Caco-2 (cell line): ENCODE data around the gene PCBP3. TPM values are rescaled to one million over a fixed set of nuclear protein-coding genes. Genes with fewer than 3 reads are reported as not detected.

Experiments
- BruUV-seq: library from RNA; stranded (reverse); fragments of 400-500 nt; replicated peaks from 2 replicates; lab custom pipeline; 2021; lab: Mats Ljungman, UMichigan
- CTCF ChIA-PET: fragments of 300-600 bp; sonication (Branson Sonifier 250); formaldehyde crosslinking; loops from one replicate; lab custom pipeline; 2022; ENCODE audit warnings: antibody characterized with exemption; lab: Charles Lee
- POLR2A ChIA-PET: fragments of 300-600 bp; sonication (Branson Sonifier 250); formaldehyde crosslinking; loops from one replicate; lab custom pipeline; 2022; ENCODE audit warnings: antibody characterized with exemption; lab: Charles Lee
- DNase-seq, 2 experiments: peaks; one replicate each; pipeline versions ENCODE4 v3.0.0 to v3.0.0-alpha.2; 2020 to 2022
- H3K27me3 ChIP-seq: replicated peaks from 2 replicates; pipeline ENCODE4 v1.6.0; 2011; ENCODE audit warnings: low read length; ENCODE audit not compliant: control insufficient read depth, insufficient read depth
- H3K36me3 ChIP-seq: 2 replicates; pipeline ENCODE4 v1.5.1; 2011; ENCODE audit warnings: low read length; ENCODE audit not compliant: control insufficient read depth, insufficient read depth
- H3K4me1 ChIP-seq: fragments of 250-450 bp; sonication (Bioruptor Pico); 2 replicates; pipeline ENCODE4 v1.5.1; 2020; ENCODE audit warnings: mild to moderate bottlenecking
- H3K4me3 ChIP-seq: 2 replicates; pipeline ENCODE4 v1.5.1; 2011; ENCODE audit warnings: low read depth, mild to moderate bottlenecking, control low read depth, low read length
- H3K9me3 ChIP-seq: fragments of 250-450 bp; sonication (Bioruptor Pico); 2 replicates; pipeline ENCODE4 v1.5.1; 2020; ENCODE audit warnings: mild to moderate bottlenecking, moderate library complexity
- H3K27ac Mint-ChIP-seq: one replicate; pipeline ENCODE4 v1.8.0; 2022; ENCODE audit warnings: mixed read lengths; ENCODE audit not compliant: unreplicated experiment
- H3K27me3 Mint-ChIP-seq: one replicate; pipeline ENCODE4 v1.8.0; 2022; ENCODE audit warnings: mixed read lengths; ENCODE audit not compliant: insufficient read depth, unreplicated experiment
- H3K36me3 Mint-ChIP-seq: one replicate; pipeline ENCODE4 v1.8.0; 2022; ENCODE audit warnings: mild to moderate bottlenecking, mixed read lengths; ENCODE audit not compliant: insufficient read depth, unreplicated experiment
- H3K4me1 Mint-ChIP-seq: one replicate; pipeline ENCODE4 v1.8.0; 2022; ENCODE audit warnings: low read depth, mixed read lengths; ENCODE audit not compliant: unreplicated experiment
- H3K4me3 Mint-ChIP-seq: one replicate; pipeline ENCODE4 v1.8.0; 2022; ENCODE audit warnings: mild to moderate bottlenecking, moderate library complexity, mixed read lengths; ENCODE audit not compliant: unreplicated experiment
- H3K9me3 Mint-ChIP-seq: one replicate; pipeline ENCODE4 v1.8.0; 2022; ENCODE audit warnings: mixed read lengths; ENCODE audit not compliant: unreplicated experiment
- intact Hi-C: fragments of 100-400 bp; cut with micrococcal nuclease; formaldehyde crosslinking; loops from one replicate; pipeline ENCODE4 v1.10.0; 2022; ENCODE audit not compliant: unreplicated experiment
- total RNA-seq: library from RNA; stranded (reverse); gene quantifications from 2 replicates; pipeline ENCODE4 v1.2.3, GENCODE V29; 2022
- TF ChIP-seq, protein P1 (sequence below), 2 experiments: fragments of 200-600 bp in 1 of 2; IDR thresholded peaks; 1 replicate in 1 of 2; 2 replicates in 1 of 2; pipeline versions ENCODE4 v1.5.1 to v1.8.0; 2011 to 2022; ENCODE audit warnings: antibody characterized with exemption in 1 of 2, control low read depth in 1 of 2, inconsistent platforms in 1 of 2, low read depth in 1 of 2, low read length in 1 of 2, mild to moderate bottlenecking in 1 of 2, moderate library complexity in 1 of 2; ENCODE audit not compliant: insufficient read depth in 1 of 2, severe bottlenecking in 1 of 2, unreplicated experiment in 1 of 2

The PCBP3 gene
- total RNA-seq, 1 experiment from 2014 or later = 0.75 TPM

DNA sequence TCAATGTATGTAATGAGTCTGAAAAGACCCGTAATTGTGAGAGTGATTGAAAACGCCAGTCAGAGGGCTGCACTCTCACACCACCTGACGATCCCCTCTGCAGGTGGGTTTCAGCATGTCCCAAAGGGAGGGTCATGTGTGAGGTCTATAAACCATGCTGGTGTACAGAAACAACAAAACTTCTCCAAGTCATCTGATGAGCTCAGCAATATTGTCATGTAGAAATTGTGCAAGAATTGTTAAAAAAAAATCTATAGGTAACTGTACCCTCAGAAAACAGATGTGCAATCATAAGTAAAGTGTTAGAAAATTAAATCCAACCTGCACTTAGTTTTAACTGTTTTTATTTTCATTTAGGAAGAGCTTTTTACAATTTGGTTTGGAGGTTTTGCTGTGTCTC, 152.5 kb downstream of the PCBP3 start:
- BruUV-seq = no TSS peak

DNA sequence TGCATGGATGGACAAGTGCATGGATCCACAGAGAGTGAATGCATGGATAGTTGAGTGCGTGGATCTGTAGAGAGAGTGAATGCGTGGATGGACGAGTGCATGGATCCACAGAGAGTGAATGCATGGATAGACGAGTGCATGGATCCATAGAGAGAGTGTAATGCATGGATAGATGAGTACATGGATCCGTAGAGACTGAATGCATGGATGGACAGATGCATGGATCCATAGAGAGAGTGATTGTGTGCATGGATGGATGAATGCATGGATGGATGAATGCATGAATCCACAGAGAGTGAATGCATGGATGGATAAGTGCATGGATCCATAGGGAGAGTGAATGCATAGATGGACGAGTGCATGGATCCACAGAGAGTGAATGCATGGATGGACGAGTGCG, 153.8 kb downstream of the PCBP3 start:
- ChIA-PET POLR2A (no interaction called here), CTCF (no interaction called here)
- H3K27me3 Mint-ChIP-seq = peaks cover 8% of the 10 kb centered on the region
- H3K27me3 ChIP-seq = no peaks in the 10 kb centered on the region
- H3K4me3 ChIP-seq = no peak overlapping the region
- H3K9me3 Mint-ChIP-seq = no peaks in the 10 kb centered on the region
- H3K4me3 Mint-ChIP-seq = no peak overlapping the region
- H3K4me1 ChIP-seq = peaks cover 6% of the 10 kb centered on the region; the same call in 1 of the 2 replicates
- no peak overlapping the region for H3K27ac Mint-ChIP-seq
- H3K36me3 Mint-ChIP-seq = no peaks in the 10 kb centered on the region
- intact Hi-C loops = no loop called here
- BruUV-seq = no TSS peak
- TF ChIP-seq, protein P1, sequence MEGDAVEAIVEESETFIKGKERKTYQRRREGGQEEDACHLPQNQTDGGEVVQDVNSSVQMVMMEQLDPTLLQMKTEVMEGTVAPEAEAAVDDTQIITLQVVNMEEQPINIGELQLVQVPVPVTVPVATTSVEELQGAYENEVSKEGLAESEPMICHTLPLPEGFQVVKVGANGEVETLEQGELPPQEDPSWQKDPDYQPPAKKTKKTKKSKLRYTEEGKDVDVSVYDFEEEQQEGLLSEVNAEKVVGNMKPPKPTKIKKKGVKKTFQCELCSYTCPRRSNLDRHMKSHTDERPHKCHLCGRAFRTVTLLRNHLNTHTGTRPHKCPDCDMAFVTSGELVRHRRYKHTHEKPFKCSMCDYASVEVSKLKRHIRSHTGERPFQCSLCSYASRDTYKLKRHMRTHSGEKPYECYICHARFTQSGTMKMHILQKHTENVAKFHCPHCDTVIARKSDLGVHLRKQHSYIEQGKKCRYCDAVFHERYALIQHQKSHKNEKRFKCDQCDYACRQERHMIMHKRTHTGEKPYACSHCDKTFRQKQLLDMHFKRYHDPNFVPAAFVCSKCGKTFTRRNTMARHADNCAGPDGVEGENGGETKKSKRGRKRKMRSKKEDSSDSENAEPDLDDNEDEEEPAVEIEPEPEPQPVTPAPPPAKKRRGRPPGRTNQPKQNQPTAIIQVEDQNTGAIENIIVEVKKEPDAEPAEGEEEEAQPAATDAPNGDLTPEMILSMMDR (IDR thresholded peaks at IDR 0.05; ENCODE audit: insufficient read depth in 1 of 2, low read depth in 1 of 2, low read length in 1 of 2, severe bottlenecking in 1 of 2, unreplicated experiment in 1 of 2) = no peak
- H3K36me3 ChIP-seq = no peaks in the 10 kb centered on the region
- no peak for DNase-seq
- H3K4me1 Mint-ChIP-seq = no peaks in the 10 kb centered on the region
- H3K9me3 ChIP-seq = no peaks in the 10 kb centered on the region

More for the DNA sequence above, 152.5 kb downstream of the PCBP3 start:
- intact Hi-C loops = no loop called here
- H3K4me3 Mint-ChIP-seq = no peak overlapping the region
- Histone ChIP-seq H3K4me1 (peaks cover 6% of the 10 kb centered on the region; the same call in 1 of the 2 replicates), H3K27me3 (no peaks in the 10 kb centered on the region), H3K36me3 (no peaks in the 10 kb centered on the region), H3K4me3 (no peak overlapping the region), H3K9me3 (no peaks in the 10 kb centered on the region)
- POLR2A ChIA-PET = no interaction called here
- no peaks in the 10 kb centered on the region for H3K9me3 Mint-ChIP-seq
- DNase-seq = no peak
- peaks cover 10% of the 10 kb centered on the region for H3K27me3 Mint-ChIP-seq
- TF ChIP-seq, protein P1 (IDR thresholded peaks at IDR 0.05; ENCODE audit: insufficient read depth in 1 of 2, low read depth in 1 of 2, low read length in 1 of 2, severe bottlenecking in 1 of 2, unreplicated experiment in 1 of 2) = no peak
- H3K4me1 Mint-ChIP-seq = no peaks in the 10 kb centered on the region
- CTCF ChIA-PET = no interaction called here
- H3K27ac Mint-ChIP-seq = no peak overlapping the region
- no peaks in the 10 kb centered on the region for H3K36me3 Mint-ChIP-seq

DNA sequence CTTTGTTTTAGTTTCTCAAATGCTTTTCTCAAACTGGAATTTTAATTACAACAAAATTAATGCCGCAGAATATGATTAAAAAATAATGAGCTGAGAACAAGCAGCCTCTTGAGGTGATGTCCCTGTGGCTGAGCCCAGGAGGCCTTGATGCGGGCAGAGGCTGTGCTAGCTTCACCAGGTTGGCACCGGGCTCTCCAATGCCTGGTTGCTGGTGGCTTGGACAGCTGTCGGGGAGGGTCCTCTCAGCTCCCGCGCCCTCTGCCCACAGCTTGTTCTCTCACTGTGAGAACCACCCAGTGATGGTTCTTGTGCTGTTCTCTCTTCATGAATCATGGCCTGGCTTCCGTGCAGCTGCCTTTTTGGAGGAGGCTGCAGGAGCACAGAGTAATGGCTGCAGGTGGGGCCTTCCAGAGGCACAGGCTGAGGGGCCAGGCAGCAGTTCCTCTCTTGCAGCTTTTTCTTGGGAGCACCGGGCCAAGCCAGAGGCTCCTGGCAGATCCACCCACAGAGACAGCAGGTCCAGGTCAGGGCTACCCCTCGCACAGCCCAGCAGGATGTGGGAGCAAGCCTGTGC, 156.3 kb downstream of the PCBP3 start:
- DNase-seq = no peak
- Histone ChIP-seq H3K4me3 (no peak overlapping the region), H3K4me1 (no peaks in the 10 kb centered on the region), H3K27me3 (no peaks in the 10 kb centered on the region), H3K36me3 (no peaks in the 10 kb centered on the region), H3K9me3 (no peaks in the 10 kb centered on the region)
- intact Hi-C loops = no loop called here
- no peaks in the 10 kb centered on the region for H3K9me3 Mint-ChIP-seq
- H3K36me3 Mint-ChIP-seq = no peaks in the 10 kb centered on the region
- ChIA-PET POLR2A (no interaction called here), CTCF (no interaction called here)
- H3K4me1 Mint-ChIP-seq = no peaks in the 10 kb centered on the region
- no peak overlapping the region for H3K27ac Mint-ChIP-seq
- TF ChIP-seq, protein P1 (IDR thresholded peaks at IDR 0.05; ENCODE audit: insufficient read depth in 1 of 2, low read depth in 1 of 2, low read length in 1 of 2, severe bottlenecking in 1 of 2, unreplicated experiment in 1 of 2) = no peak
- BruUV-seq = no TSS peak
- peaks cover 8% of the 10 kb centered on the region for H3K27me3 Mint-ChIP-seq
- no peak overlapping the region for H3K4me3 Mint-ChIP-seq
